NCI-H82 treated with DMSO at 0.1 percent for 48 hours (cell line): ENCODE results near the gene SLC7A4.
"Not testable (repeated sequence)": the region's sequence is repeated elsewhere in the genome, so short reads cannot be mapped to it uniquely, and the experiment has no call there.

ENCODE experiments used
- DNase-seq: peaks from one replicate; lab custom pipeline; 2025; ENCODE audit not compliant: unreplicated experiment; lab: John Stamatoyannopoulos, UW

SLC7A4 gene

GRCh38 chr22:21064917-21065864 is 32.8 kb upstream of the SLC7A4 start:
- DNase-seq = no peak

GRCh38 chr22:21064425-21064824 is 32.1 kb upstream of the SLC7A4 start:
- not testable (repeated sequence) for DNase-seq

GRCh38 chr22:21061660-21062321 is 29.4 kb upstream of the SLC7A4 start:
- not testable (repeated sequence) for DNase-seq

DNA sequence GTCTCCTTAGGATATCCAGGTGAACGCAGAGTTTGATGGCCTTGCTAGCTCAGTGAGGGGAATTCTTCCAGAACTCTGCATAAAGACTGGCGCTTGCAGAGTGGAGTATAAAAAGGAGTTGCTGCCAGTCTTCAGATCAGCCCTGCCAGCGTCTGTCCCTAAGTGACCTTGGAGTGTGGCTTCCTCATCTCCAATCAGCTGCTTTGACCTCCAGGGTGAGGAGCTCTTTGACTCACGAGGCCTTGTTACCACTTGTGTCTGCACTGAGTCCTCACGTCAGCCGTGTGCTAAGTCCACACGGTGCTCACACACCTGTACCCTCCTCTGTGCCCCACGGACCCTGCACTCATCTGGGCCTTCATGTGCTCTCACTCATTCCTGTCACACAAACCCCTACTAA is 28.0 kb upstream of the SLC7A4 start:
- DNase-seq = not testable (repeated sequence)

DNA sequence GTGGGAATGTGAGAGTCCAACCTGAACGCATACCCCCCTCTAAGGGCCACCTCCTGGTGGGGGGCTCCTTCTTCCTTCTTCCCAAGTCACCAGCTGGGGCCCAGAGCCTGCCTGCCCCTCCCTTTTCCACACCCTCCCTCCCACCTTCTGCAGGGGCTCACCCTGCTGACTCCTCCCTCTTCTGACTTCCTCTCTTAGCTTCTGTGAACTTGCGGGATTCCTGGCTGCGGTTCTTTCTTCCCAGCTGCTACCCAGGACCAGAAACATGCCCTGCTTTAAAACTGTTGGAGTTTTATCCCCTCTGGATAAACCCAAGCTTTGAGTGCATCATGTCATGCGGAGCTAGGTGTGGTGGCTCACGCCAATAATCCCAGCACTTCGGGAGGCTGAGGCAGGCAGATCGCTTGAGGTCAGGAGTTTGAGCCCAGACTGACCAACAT is 23.5 kb upstream of the SLC7A4 start:
- DNase-seq = no peak

- DNase-seq = no peak
These were observed 23.1 kb upstream of the SLC7A4 start for GRCh38 chr22:21055564-21055834.

DNA sequence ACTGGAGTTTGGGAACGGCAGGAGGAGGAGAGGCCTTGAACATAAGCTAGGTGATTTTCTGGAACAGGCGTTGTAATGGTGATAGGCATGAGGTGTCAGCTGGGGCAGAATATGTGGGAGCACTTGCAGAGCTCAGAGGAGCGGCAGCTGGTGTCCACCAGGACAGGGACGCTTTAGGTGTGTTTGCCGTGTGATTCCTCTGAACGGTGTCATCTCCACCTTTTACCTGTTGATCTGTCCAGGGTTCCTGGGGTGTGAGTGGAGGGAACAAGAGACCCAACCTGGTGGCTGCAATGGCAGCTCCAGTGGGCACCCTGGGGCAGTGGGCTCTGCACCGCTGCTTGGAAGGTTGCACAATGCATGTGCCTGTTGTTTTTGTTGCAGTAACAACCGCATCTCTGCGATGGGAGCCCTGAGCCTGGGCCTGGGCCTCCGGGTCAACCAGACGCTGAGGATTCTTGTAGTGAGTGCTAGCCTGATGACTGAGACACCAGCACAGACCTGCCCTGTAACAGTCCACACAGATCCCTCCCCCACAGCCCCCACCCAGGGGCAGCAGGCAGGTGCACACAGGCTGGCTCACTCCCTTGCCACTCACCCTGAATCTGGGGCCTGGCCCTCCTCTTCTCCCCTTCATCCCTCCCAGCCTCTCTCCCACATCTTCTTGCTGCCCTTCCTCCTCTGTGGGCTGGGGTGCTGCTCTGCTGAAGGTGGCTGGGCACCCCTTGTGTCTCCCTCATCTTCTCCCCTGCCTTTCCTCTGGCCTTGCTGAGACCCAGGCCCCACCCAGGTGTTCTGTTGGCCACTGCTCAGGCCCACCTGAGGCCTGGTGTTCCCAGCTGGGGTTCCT is 22.6 kb upstream of the SLC7A4 start:
- DNase-seq = no peak

GRCh38 chr22:21054046-21054713 is 21.8 kb upstream of the SLC7A4 start:
- DNase-seq = no peak

DNA sequence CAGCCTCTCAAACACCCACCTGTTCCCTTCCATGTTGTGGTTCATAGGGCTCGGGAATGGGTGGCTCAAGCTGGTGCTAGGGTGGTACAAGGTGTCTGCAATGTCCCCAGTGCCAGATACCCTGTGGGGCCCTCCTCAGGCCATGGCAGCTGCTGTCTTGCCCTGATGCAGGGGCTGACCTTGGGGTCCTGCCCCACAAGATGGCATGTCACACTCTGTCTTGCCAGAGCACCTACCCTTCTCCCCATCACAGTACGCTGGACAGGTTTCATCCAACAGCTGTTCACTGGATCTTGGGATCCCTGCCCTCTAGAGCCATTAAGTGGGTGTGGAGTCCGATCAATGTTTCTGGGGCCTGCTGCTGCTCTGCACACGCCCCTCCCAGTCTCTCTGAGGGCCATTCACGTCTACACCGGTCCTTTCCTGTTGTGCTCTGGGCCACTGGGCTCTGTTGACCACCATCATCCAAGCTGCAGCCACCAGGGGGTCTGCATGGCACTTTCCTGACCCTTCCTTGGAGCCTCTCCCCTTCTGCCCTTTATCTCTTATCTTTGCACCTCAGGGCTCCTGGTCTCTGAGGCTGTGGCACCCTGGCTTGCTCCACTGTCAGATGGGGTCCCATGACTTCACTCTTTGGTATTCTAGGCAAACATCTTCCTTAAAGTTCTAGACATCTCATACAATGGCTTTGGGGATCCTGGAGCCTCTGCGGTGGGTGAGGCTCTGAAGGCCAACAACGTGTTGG is 20.5 kb upstream of the SLC7A4 start:
- DNase-seq = no peak

GRCh38 chr22:21051831-21052400 is 19.6 kb upstream of the SLC7A4 start:
- DNase-seq = no peak

- no peak for DNase-seq
These were observed 18.9 kb upstream of the SLC7A4 start for GRCh38 chr22:21051145-21051830.

GRCh38 chr22:21048965-21049364 is 16.6 kb upstream of the SLC7A4 start:
- not testable (repeated sequence) for DNase-seq

- DNase-seq = not testable (repeated sequence)
These were observed 16.1 kb upstream of the SLC7A4 start for GRCh38 chr22:21048448-21048847.

- no peak for DNase-seq
These were observed 15.4 kb upstream of the SLC7A4 start for GRCh38 chr22:21047730-21048129.

DNA sequence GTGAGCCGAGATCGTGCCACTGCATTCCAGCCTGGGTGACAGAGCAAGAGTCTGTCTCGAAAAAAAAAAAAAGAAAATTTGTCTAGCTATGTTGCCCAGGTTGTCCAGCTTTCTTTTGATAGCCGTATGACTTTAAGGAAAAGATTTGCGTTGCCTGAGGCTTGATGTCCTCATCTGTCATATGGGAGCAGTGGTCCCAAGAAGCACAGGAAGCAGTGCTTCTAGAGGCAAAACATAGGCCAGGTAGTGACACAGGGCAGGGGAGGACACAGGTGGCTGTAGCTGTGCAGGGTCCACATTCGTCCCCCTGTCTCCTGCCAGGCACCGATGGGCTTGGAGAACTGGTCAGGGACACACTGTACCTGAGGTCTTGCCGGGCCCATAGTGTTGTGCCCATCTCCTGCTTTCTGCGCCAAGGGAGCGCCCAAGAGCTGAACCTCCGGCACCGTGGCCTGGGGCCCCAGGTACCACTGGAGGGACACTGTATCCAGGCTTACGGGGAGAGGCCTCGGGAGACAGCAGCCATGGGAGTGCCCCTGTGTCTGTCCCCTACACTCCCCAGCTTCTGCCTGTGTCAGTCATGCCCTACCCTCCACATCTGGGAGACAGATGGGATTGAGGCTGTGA is 14.8 kb upstream of the SLC7A4 start:
- no peak for DNase-seq

GRCh38 chr22:21045585-21046294 is 13.4 kb upstream of the SLC7A4 start, which contains the start of gene LRRC74B:
LRRC74B (plus strand) TSS chr22:21045946; CDS start chr22:21045987, 41 bp downstream.
- peak; percentile 69 for DNase-seq

GRCh38 chr22:21044931-21045584 is 12.7 kb upstream of the SLC7A4 start:
- DNase-seq = no peak
